K562 (cell line): ENCODE data around the gene NBEAL2. TPM values are rescaled to one million over a fixed set of nuclear protein-coding genes. Genes with fewer than 3 reads are reported as not detected.

Source experiments
- ARID1B ChIP-seq: fragments of 450-650 bp; IDR thresholded peaks from 2 replicates; pipeline ENCODE4 v1.6.1; 2016; ENCODE audit warnings: antibody characterized with exemption, mild to moderate bottlenecking, inconsistent platforms
- ARID3A ChIP-seq: IDR thresholded peaks from 2 replicates; pipeline ENCODE4 v1.6.1; 2012; ENCODE audit warnings: low read depth, low read length, improper control_type of control experiment, borderline replicate concordance
- HSF4 ChIP-seq: fragments of 250-450 bp; sonication (Bioruptor Pico); IDR thresholded peaks from 2 replicates; pipeline ENCODE4 v2.1.2; 2022; ENCODE audit warnings: mild to moderate bottlenecking, moderate library complexity, borderline replicate concordance
- IRF2 ChIP-seq: sonication (generic); formaldehyde crosslinking; IDR thresholded peaks from 2 replicates; pipeline ENCODE4 v1.8.1; 2022; ENCODE audit warnings: mild to moderate bottlenecking, missing genetic modification reagents
- JUNB ChIP-seq: fragments of 450-650 bp; formaldehyde crosslinking; conservative IDR thresholded peaks from 2 replicates; pipeline ENCODE4 v1.4.0; 2020; ENCODE audit warnings: mild to moderate bottlenecking
- MAZ ChIP-seq, 2 experiments: fragments of 450-650 bp in 1 of 2; sonication (generic) in 1 of 2; formaldehyde crosslinking; IDR thresholded peaks in 1 of 2; conservative IDR thresholded peaks in 1 of 2; 2 replicates each; pipeline versions ENCODE4 v1.4.0 to v1.5.0; 2020; ENCODE audit warnings: mild to moderate bottlenecking in 1 of 2, missing genetic modification reagents in 1 of 2
- NBN ChIP-seq: fragments of 450-650 bp; IDR thresholded peaks from 2 replicates; pipeline ENCODE4 v1.6.1; 2016; ENCODE audit warnings: low read depth, mild to moderate bottlenecking
- NUFIP1 ChIP-seq: fragments of 450-650 bp; IDR thresholded peaks from 2 replicates; pipeline ENCODE4 v1.6.1; 2018; ENCODE audit not compliant: partially characterized antibody
- RBM39 ChIP-seq: fragments of 200-400 bp; formaldehyde crosslinking; optimal IDR thresholded peaks from 2 replicates; pipeline ENCODE3; 2018; ENCODE audit warnings: low read depth, low read length
- TCF15 ChIP-seq: fragments of 250-450 bp; sonication (Bioruptor Pico); IDR thresholded peaks from 2 replicates; pipeline ENCODE4 v1.8.0; 2022; ENCODE audit warnings: moderate library complexity, mild to moderate bottlenecking, inconsistent platforms
- ZNF212 ChIP-seq: fragments of 450-650 bp; formaldehyde crosslinking; IDR thresholded peaks from 2 replicates; pipeline ENCODE4 v1.4.0; 2020; ENCODE audit warnings: mild to moderate bottlenecking
- ZNF239 ChIP-seq: fragments of 250-450 bp; sonication (Bioruptor Pico); IDR thresholded peaks from 2 replicates; pipeline ENCODE4 v1.4.0; 2020; ENCODE audit warnings: mild to moderate bottlenecking
- ZNF444 ChIP-seq: fragments of 250-450 bp; sonication (Bioruptor Pico); IDR thresholded peaks from 2 replicates; pipeline ENCODE4 v1.4.0; 2020; ENCODE audit warnings: mild to moderate bottlenecking, moderate library complexity
- polyA plus RNA-seq, 8 experiments: library from polyadenylated mRNA; depleted of rRNA in 4 of 8; stranded (reverse) in 5 of 8; unstranded in 3 of 8; fragments of >200 nt; fragmentation: Nextera tagmentation in 2 of 8; fragmentation: Illumina TruSeq in 1 of 8; extraction: Ambion mirVana in 2 of 8; extraction: Trizol in 1 of 8; gene quantifications; 2 replicates each; pipeline versions ENCODE4 v1.2.1 to v1.2.3, GENCODE V29; 2011 to 2014; ENCODE audit warnings: inconsistent platforms in 1 of 8, missing spikeins in 1 of 8
- total RNA-seq, 7 experiments: library from RNA; depleted of rRNA in 6 of 7; stranded (reverse); fragments of >200 nt in 6 of 7; fragmentation: Illumina TruSeq in 2 of 7; extraction: Trizol in 2 of 7; gene quantifications; 2 replicates each; pipeline versions ENCODE4 v1.2.1 to v1.2.3, GENCODE V29; 2011 to 2021; ENCODE audit warnings: low replicate concordance in 1 of 7

The NBEAL2 gene
- total and polyA plus RNA-seq, 9 of the 15 experiments (the other 6 are each of a cell fraction or from before 2014, with no cell fraction given), result 0.06 to 114 (median 29.6) TPM

GRCh38 chr3:46971742-46972141 is 7.7 kb upstream of the NBEAL2 start (continued):
- TF ChIP-seq MAZ (CRISPR knock-in tag; conservative IDR thresholded peaks at IDR 0.05 in 1 of 2, IDR thresholded peaks at IDR 0.05 in 1 of 2) (peak in 1 of 2 experiments; percentile 29; a peak in 1 of 4 replicates), ZNF212 (no peak), ZNF239 (CRISPR knock-in tag) (no peak), NBN (no peak), HSF4 (no peak), ARID3A (no peak), ZNF444 (no peak), JUNB (CRISPR knock-in tag) (no peak), RBM39 (no peak), IRF2 (CRISPR knock-in tag) (no peak), TCF15 (CRISPR knock-in tag) (no peak), NUFIP1 (no peak), ARID1B (peak; percentile 92)
- TF ChIP-seq, all 486 proteins: peak for 39
